ENCODE measurements around the gene MYH13.

DNA sequence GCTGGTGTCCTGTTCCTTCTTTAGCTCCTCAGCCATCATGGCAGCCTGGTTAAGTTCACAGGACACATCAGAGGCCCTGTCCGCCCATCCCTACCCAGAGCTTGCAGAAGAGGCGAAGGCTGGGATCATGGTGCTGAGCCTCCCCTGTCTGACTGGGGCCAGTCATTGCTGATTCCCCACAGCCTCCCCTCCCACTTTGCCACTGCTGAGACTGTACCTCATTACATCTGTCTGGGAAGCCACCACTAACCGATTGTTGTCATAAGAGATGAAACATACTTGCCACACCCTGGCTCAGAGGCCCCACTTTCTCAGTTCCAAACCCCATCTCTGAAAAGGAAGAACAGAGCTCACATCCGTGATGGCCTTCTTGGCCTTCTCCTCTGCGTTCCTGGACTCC, 66.2 kb downstream of the MYH13 start:
- TF ChIP-seq, protein P1, sequence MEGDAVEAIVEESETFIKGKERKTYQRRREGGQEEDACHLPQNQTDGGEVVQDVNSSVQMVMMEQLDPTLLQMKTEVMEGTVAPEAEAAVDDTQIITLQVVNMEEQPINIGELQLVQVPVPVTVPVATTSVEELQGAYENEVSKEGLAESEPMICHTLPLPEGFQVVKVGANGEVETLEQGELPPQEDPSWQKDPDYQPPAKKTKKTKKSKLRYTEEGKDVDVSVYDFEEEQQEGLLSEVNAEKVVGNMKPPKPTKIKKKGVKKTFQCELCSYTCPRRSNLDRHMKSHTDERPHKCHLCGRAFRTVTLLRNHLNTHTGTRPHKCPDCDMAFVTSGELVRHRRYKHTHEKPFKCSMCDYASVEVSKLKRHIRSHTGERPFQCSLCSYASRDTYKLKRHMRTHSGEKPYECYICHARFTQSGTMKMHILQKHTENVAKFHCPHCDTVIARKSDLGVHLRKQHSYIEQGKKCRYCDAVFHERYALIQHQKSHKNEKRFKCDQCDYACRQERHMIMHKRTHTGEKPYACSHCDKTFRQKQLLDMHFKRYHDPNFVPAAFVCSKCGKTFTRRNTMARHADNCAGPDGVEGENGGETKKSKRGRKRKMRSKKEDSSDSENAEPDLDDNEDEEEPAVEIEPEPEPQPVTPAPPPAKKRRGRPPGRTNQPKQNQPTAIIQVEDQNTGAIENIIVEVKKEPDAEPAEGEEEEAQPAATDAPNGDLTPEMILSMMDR (IDR thresholded peaks at IDR 0.05; ENCODE audit: insufficient read depth, low read length): no peak
- no peak for TF ChIP-seq SPI1 (IDR thresholded peaks at IDR 0.05; ENCODE audit: borderline replicate concordance, low read depth)
- TF ChIP-seq GABPA (IDR thresholded peaks at IDR 0.05; ENCODE audit: low read depth): no peak
- TF ChIP-seq, protein P2, sequence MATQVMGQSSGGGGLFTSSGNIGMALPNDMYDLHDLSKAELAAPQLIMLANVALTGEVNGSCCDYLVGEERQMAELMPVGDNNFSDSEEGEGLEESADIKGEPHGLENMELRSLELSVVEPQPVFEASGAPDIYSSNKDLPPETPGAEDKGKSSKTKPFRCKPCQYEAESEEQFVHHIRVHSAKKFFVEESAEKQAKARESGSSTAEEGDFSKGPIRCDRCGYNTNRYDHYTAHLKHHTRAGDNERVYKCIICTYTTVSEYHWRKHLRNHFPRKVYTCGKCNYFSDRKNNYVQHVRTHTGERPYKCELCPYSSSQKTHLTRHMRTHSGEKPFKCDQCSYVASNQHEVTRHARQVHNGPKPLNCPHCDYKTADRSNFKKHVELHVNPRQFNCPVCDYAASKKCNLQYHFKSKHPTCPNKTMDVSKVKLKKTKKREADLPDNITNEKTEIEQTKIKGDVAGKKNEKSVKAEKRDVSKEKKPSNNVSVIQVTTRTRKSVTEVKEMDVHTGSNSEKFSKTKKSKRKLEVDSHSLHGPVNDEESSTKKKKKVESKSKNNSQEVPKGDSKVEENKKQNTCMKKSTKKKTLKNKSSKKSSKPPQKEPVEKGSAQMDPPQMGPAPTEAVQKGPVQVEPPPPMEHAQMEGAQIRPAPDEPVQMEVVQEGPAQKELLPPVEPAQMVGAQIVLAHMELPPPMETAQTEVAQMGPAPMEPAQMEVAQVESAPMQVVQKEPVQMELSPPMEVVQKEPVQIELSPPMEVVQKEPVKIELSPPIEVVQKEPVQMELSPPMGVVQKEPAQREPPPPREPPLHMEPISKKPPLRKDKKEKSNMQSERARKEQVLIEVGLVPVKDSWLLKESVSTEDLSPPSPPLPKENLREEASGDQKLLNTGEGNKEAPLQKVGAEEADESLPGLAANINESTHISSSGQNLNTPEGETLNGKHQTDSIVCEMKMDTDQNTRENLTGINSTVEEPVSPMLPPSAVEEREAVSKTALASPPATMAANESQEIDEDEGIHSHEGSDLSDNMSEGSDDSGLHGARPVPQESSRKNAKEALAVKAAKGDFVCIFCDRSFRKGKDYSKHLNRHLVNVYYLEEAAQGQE (IDR thresholded peaks at IDR 0.05; ENCODE audit: insufficient replicate concordance, low read depth): no peak

Data from HL-60 (cell line).